ENCODE measurements around the gene ELF1.
"Not testable (repeated sequence)": the region's sequence is repeated elsewhere in the genome, so short reads cannot be mapped to it uniquely, and the experiment has no call there.

The ELF1 gene

GRCh38 chr13:40884175-40884574 is 134.9 kb downstream of the ELF1 start:
- H3K4me1 ChIP-seq (ENCODE audit: control insufficient read depth, insufficient read depth, low read length, poor library complexity, severe bottlenecking); H3K9me3 ChIP-seq (ENCODE audit: control insufficient read depth, low read length); H3K27ac ChIP-seq (ENCODE audit: low read depth, low read length, severe bottlenecking); H3K36me3 ChIP-seq (ENCODE audit: control insufficient read depth, insufficient read depth, low read length); H3K4me3 ChIP-seq (ENCODE audit: extremely low read depth, insufficient read depth, low read length, poor library complexity, severe bottlenecking): not testable (repeated sequence)
- WGBS, 2 experiments (ENCODE audit: insufficient coverage in 2 of 2) = no CpG with 5 or more reads among the region's 1 CpG

Measured in mesodermal cell (in vitro differentiated cells).